HepG2 (cell line): ENCODE data around the gene ELOVL5. TPM values are rescaled to one million over a fixed set of nuclear protein-coding genes. Genes with fewer than 3 reads are reported as not detected.

Source experiments
- ATAC-seq: fragments of 200-7000 bp; cut with Tn5 transposase; 3 replicates; pipeline ENCODE4 v1.9.1; 2020; ENCODE audit warnings: mild to moderate bottlenecking, moderate library complexity
- BruUV-seq: library from RNA; stranded (reverse); fragments of 400-500 nt; replicated peaks from 2 replicates; lab custom pipeline; 2021; lab: Mats Ljungman, UMichigan
- CTCF ChIA-PET: fragments of 300-600 bp; formaldehyde crosslinking; extraction: SDS; loops from one replicate; lab custom pipeline; 2021; ENCODE audit warnings: low total read pairs, inconsistent platforms, low intra/inter-chr PET ratio; lab: Yijun Ruan, JAX
- POLR2A ChIA-PET: fragments of 350-600 bp; sonication (Branson Sonifier 250); formaldehyde crosslinking; loops from one replicate; lab custom pipeline; 2020; ENCODE audit warnings: antibody characterized with exemption, inconsistent platforms; lab: Yijun Ruan, JAX
- DNase-seq: peaks from one replicate; pipeline ENCODE4 v3.0.0-alpha.2; 2015; ENCODE audit warnings: low spot score
- FAIRE-seq: peaks from 3 replicates; lab custom pipeline; 2011; peaks lifted over from hg19 to GRCh38; lab: Jason Lieb, UNC
- H2AFZ ChIP-seq: one replicate; pipeline ENCODE4 v1.6.1; 2011; ENCODE audit warnings: low read length, inconsistent platforms
- H3K27ac ChIP-seq: fragments of 300-600 bp; 3 replicates; pipeline ENCODE4 v1.8.0; 2011; ENCODE audit warnings: mixed run types, mild to moderate bottlenecking, mixed read lengths, low read length, inconsistent platforms; ENCODE audit not compliant: insufficient read depth; ENCODE audit errors: extremely low read length
- H3K27me3 ChIP-seq, 2 experiments: fragments of 200-600 bp in 1 of 2; 2 replicates in 1 of 2; 3 replicates in 1 of 2; pipeline versions ENCODE4 v1.6.0 to v1.8.0; 2011; ENCODE audit warnings: low read length in 2 of 2, mild to moderate bottlenecking in 2 of 2, moderate library complexity in 2 of 2, inconsistent platforms in 1 of 2; ENCODE audit not compliant: insufficient read depth in 2 of 2, control insufficient read depth in 1 of 2
- H3K36me3 ChIP-seq, 2 experiments: fragments of 200-600 bp in 1 of 2; replicated peaks in 1 of 2; 2 replicates in 1 of 2; 3 replicates in 1 of 2; pipeline versions ENCODE4 v1.5.1 to v1.8.0; 2011; ENCODE audit warnings: low read length in 2 of 2, inconsistent platforms in 1 of 2; ENCODE audit not compliant: insufficient read depth in 2 of 2, control insufficient read depth in 1 of 2
- H3K4me1 ChIP-seq: 2 replicates; pipeline ENCODE4 v1.5.1; 2012; ENCODE audit warnings: low read length, inconsistent platforms; ENCODE audit not compliant: insufficient read depth
- H3K4me2 ChIP-seq: 2 replicates; pipeline ENCODE4 v1.6.0; 2011; ENCODE audit warnings: low read depth, low read length, inconsistent platforms
- H3K4me3 ChIP-seq, 3 experiments: fragments of 200-600 bp in 1 of 3; sonication (generic), shearing (Covaris generic) in 1 of 3; replicated peaks in 1 of 3; 2 replicates each; pipeline ENCODE4 v1.5.1; 2011 to 2016; ENCODE audit warnings: low read length in 3 of 3, inconsistent platforms in 2 of 3, low read depth in 2 of 3, mild to moderate bottlenecking in 2 of 3, control low read depth in 1 of 3, mixed read lengths in 1 of 3; ENCODE audit not compliant: insufficient read depth in 1 of 3
- H3K79me2 ChIP-seq: one replicate; pipeline ENCODE4 v1.6.1; 2011; ENCODE audit warnings: low read length, inconsistent platforms; ENCODE audit not compliant: insufficient read depth
- H3K9ac ChIP-seq: 2 replicates; pipeline ENCODE4 v1.6.0; 2011; ENCODE audit warnings: mild to moderate bottlenecking, low read depth, low read length, inconsistent platforms; ENCODE audit not compliant: insufficient read depth
- H3K9me3 ChIP-seq: 2 replicates; pipeline ENCODE4 v1.5.1; 2012; ENCODE audit warnings: mild to moderate bottlenecking, low read length
- H4K20me1 ChIP-seq: 2 replicates; pipeline ENCODE4 v1.6.0; 2011; ENCODE audit warnings: inconsistent platforms, mild to moderate bottlenecking, low read length, moderate library complexity; ENCODE audit not compliant: insufficient read depth
- AGO2 ChIP-seq: fragments of 200-400 bp; formaldehyde crosslinking; optimal IDR thresholded peaks from 2 replicates; pipeline ENCODE3; 2017; ENCODE audit warnings: mild to moderate bottlenecking, low read depth, low read length, moderate library complexity
- ETV5 ChIP-seq: IDR thresholded peaks from 2 replicates; pipeline ENCODE4 v1.6.1; 2018; ENCODE audit warnings: missing biosample characterization, missing genetic modification reagents, inconsistent platforms, borderline replicate concordance
- GABPB1 ChIP-seq: IDR thresholded peaks from 2 replicates; pipeline ENCODE4 v1.6.1; 2016; ENCODE audit warnings: mild to moderate bottlenecking, missing genetic modification reagents, moderate library complexity, missing compliant biosample characterization
- GPBP1L1 ChIP-seq: sonication (generic); formaldehyde crosslinking; IDR thresholded peaks from 2 replicates; pipeline ENCODE4 v1.5.0; 2020; ENCODE audit warnings: mild to moderate bottlenecking, missing genetic modification reagents
- HOXA3 ChIP-seq: sonication (generic); formaldehyde crosslinking; IDR thresholded peaks from 2 replicates; pipeline ENCODE4 v1.5.0; 2020; ENCODE audit warnings: missing genetic modification reagents
- HOXA7 ChIP-seq: sonication (generic); formaldehyde crosslinking; IDR thresholded peaks from 2 replicates; pipeline ENCODE4 v1.8.1; 2022; ENCODE audit warnings: mild to moderate bottlenecking, missing genetic modification reagents, moderate library complexity
- PAWR ChIP-seq: sonication (generic); formaldehyde crosslinking; IDR thresholded peaks from 2 replicates; pipeline ENCODE4 v1.4.0; 2020; ENCODE audit warnings: missing genetic modification reagents, mild to moderate bottlenecking, borderline replicate concordance
- PAX8 ChIP-seq: sonication (generic); formaldehyde crosslinking; IDR thresholded peaks from 2 replicates; pipeline ENCODE4 v1.8.0; 2022; ENCODE audit warnings: mild to moderate bottlenecking, missing genetic modification reagents, borderline replicate concordance
- RARG ChIP-seq: sonication (generic); formaldehyde crosslinking; IDR thresholded peaks from 2 replicates; pipeline ENCODE4 v1.4.0; 2020; ENCODE audit warnings: low read depth, mild to moderate bottlenecking, missing genetic modification reagents
- SIX4 ChIP-seq: sonication (generic); formaldehyde crosslinking; IDR thresholded peaks from 2 replicates; pipeline ENCODE4 v1.4.0; 2020; ENCODE audit warnings: missing genetic modification reagents
- YY1 ChIP-seq: IDR thresholded peaks from 2 replicates; pipeline ENCODE4 v1.6.1; 2011; ENCODE audit warnings: low read length, low read depth, moderate library complexity, mild to moderate bottlenecking; ENCODE audit not compliant: insufficient read depth, insufficient replicate concordance
- ZFP41 ChIP-seq: sonication (generic); formaldehyde crosslinking; IDR thresholded peaks from 2 replicates; pipeline ENCODE4 v1.4.0; 2020; ENCODE audit warnings: mild to moderate bottlenecking, missing genetic modification reagents, borderline replicate concordance
- ZNF235 ChIP-seq: sonication (generic); formaldehyde crosslinking; IDR thresholded peaks from 2 replicates; pipeline ENCODE4 v1.8.1; 2023; ENCODE audit warnings: mild to moderate bottlenecking, missing genetic modification reagents, borderline replicate concordance
- ZNF572 ChIP-seq: sonication (generic); formaldehyde crosslinking; IDR thresholded peaks from 2 replicates; pipeline ENCODE4 v1.5.1; 2020; ENCODE audit warnings: mild to moderate bottlenecking, missing genetic modification reagents
- ZNF841 ChIP-seq: sonication (generic); formaldehyde crosslinking; IDR thresholded peaks from 2 replicates; pipeline ENCODE4 v1.8.1; 2023; ENCODE audit warnings: missing genetic modification reagents, borderline replicate concordance
- WGBS: methylation state at CpG from one replicate; pipeline ENCODE4 v1.1.6; 2017; ENCODE audit warnings: low lambda C conversion rate; 5-methylcytosine and 5-hydroxymethylcytosine counted together
- in situ Hi-C: cut with HindIII; loops from 2 replicates; pipeline ENCODE4 v1.10.0; 2017; ENCODE audit warnings: low pct_unique_long_range_greater_than_20kb; ENCODE audit not compliant: extremely low pct_ligation_motif_present
- intact Hi-C: fragments of 100-400 bp; cut with micrococcal nuclease; formaldehyde crosslinking; loops from one replicate; pipeline ENCODE4 v1.10.0; 2022; ENCODE audit not compliant: unreplicated experiment
- polyA plus RNA-seq, 8 experiments: library from polyadenylated mRNA; depleted of rRNA in 3 of 8; stranded (reverse) in 7 of 8; unstranded in 1 of 8; fragments of >200 nt; fragmentation: Illumina TruSeq in 4 of 8; extraction: Trizol in 4 of 8; gene quantifications; 2 replicates each; pipeline versions ENCODE4 v1.2.1 to v1.2.3, GENCODE V29; 2011 to 2016; ENCODE audit warnings: low read depth in 4 of 8, missing spikeins in 1 of 8, mixed read lengths in 1 of 8; ENCODE audit not compliant: insufficient read depth in 1 of 8
- total RNA-seq, 5 experiments: library from RNA; depleted of rRNA; stranded (reverse); fragments of >200 nt; fragmentation: Illumina TruSeq; extraction: Trizol; gene quantifications; 2 replicates each; pipeline ENCODE4 v1.2.3, GENCODE V29; 2016; ENCODE audit warnings: low read depth in 1 of 5

The ELOVL5 gene
- total and polyA plus RNA-seq, 2 of the 13 experiments (the other 11 are each of a cell fraction or from before 2014, with no cell fraction given) = 50.1 to 72.4 TPM

GRCh38 chr6:53236241-53236640 lies 112.5 kb downstream of the ELOVL5 start:
- Histone ChIP-seq H3K79me2 (no peaks in the 10 kb centered on the region), H3K4me3 (no peak overlapping the region), H3K36me3 (no peaks in the 10 kb centered on the region), H4K20me1 (no peaks in the 10 kb centered on the region), H3K27ac (no peak overlapping the region), H3K9me3 (no peaks in the 10 kb centered on the region), H3K4me1 (no peaks in the 10 kb centered on the region), H2AFZ (no peak overlapping the region), H3K27me3 (peaks cover 0 to 3% of the 10 kb centered on the region in 2 experiments; a peak in 1 of 5 replicates), H3K4me2 (peak overlapping the region; percentile 34; the same call in 1 of the 2 replicates), H3K9ac (no peak overlapping the region)
- in situ Hi-C loops (no loop called here), intact Hi-C loops (no loop called here)
- FAIRE-seq (no peak), DNase-seq (no peak), ATAC-seq (peak; percentile 46; the same call in 2 of the 3 replicates)
- WGBS = 5% methylated on average over 3 of the region's 3 CpGs
- no peak for TF ChIP-seq HOXA3 (CRISPR knock-in tag)
- TF ChIP-seq YY1 = no peak
- TF ChIP-seq RARG (CRISPR knock-in tag) = no peak
- no peak for TF ChIP-seq PAX8
- TF ChIP-seq PAWR (CRISPR knock-in tag) = no peak
- TF ChIP-seq AGO2 = no peak
- no peak for TF ChIP-seq ETV5 (CRISPR knock-in tag)
- TF ChIP-seq ZFP41 (CRISPR knock-in tag) = no peak
- TF ChIP-seq SIX4 (CRISPR knock-in tag) = no peak
- no peak for TF ChIP-seq ZNF841 (CRISPR knock-in tag)
- no peak for TF ChIP-seq GPBP1L1
- no peak for TF ChIP-seq GABPB1
- TF ChIP-seq HOXA7 = no peak
- TF ChIP-seq ZNF235 (CRISPR knock-in tag) = no peak
- no peak for TF ChIP-seq ZNF572
- ChIA-PET POLR2A (no interaction called here), CTCF (no interaction called here)
- BruUV-seq = no TSS peak
